AG04450 (cell line): ENCODE data around the gene USP34. TPM values are rescaled to one million over a fixed set of nuclear protein-coding genes. Genes with fewer than 3 reads are reported as not detected.

Experiments used
- CTCF ChIA-PET: fragments of 300-600, 350-600 bp; formaldehyde crosslinking; extraction: SDS; loops from one replicate; lab custom pipeline; 2022; ENCODE audit warnings: antibody characterized with exemption, inconsistent platforms; lab: Charles Lee
- POLR2A ChIA-PET: fragments of 350-600 bp; formaldehyde crosslinking; extraction: SDS; loops from one replicate; lab custom pipeline; 2021; ENCODE audit warnings: antibody characterized with exemption, inconsistent platforms; lab: Yijun Ruan, JAX
- DNase-seq: peaks from one replicate; pipeline ENCODE4 v3.0.0-alpha.2; 2011; ENCODE audit warnings: low read depth, low spot score
- H3K27ac ChIP-seq: one replicate; pipeline ENCODE4 v1.5.1; 2012; ENCODE audit warnings: low read depth, low read length, control low read depth
- H3K27me3 ChIP-seq: one replicate; pipeline ENCODE4 v1.6.0; 2012; ENCODE audit warnings: low read length; ENCODE audit not compliant: control insufficient read depth, insufficient read depth
- H3K4me3 ChIP-seq: 2 replicates; pipeline ENCODE4 v1.5.1; 2011; ENCODE audit warnings: mild to moderate bottlenecking, low read depth, low read length, control low read depth
- H3K9me3 ChIP-seq: 2 replicates; pipeline ENCODE4 v1.5.1; 2012; ENCODE audit warnings: low read length; ENCODE audit not compliant: control insufficient read depth, insufficient read depth
- CTCF ChIP-seq: IDR thresholded peaks from 2 replicates; pipeline ENCODE4 v1.5.1; 2011; ENCODE audit warnings: low read depth, low read length, control low read depth, inconsistent platforms
- polyA plus RNA-seq: library from polyadenylated mRNA; depleted of rRNA; stranded (reverse); fragments of >200 nt; gene quantifications from 2 replicates; pipeline ENCODE4 v1.2.3, GENCODE V29; 2011

The USP34 gene
- polyA plus RNA-seq, 1 experiment, result 92.3 TPM

DNA sequence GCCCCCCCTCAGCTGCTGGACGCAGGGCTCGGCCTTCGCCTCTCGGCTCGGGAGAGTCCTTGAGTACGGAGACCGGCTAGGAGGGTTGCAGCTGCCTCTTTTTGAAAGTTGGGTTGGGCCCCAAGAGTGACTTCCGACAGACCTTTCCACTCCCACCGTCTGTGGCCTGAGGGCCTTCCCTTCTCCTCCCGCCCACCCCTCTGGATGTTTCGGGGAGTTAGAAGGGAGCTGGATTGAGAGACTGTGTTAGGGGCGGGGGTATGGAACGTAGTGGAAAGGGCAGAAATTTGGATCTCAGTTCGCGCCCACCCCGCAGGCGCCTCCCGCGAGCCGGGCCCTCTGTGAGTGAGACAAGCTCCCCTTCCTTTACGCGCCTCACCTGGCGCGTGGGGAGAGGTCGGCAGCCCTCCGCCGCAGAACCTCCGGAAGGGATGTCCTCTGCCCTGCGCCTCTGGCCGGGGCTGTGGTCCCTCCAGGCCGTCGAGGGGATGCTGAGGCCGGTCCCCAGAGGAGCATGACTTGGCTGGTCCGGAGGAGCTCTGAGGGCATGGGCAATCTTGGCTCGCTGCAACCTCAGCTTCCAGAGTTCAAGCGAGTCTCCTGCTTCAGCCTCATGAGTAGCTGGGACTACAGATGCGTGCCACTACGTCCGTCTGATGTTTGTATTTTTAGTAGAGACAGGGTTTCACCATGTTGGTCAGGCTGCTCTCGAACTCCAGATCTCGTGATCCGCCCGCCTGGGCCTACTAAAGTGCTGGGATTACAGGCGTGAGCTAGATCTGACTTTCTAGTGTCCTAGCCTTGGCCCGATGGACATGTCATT is 292.9 kb downstream of the USP34 start:
- DNase-seq, result no peak
- POLR2A ChIA-PET, result interaction anchor here (0.5 to 1.4 kb wide), 6 partner anchors 32 to 586 kb away, joined by 3 to 6 read pairs (median 3); no protein-coding TSS in a partner anchor
- CTCF ChIA-PET, result interaction anchor here (0.6 kb wide), 3 partner anchors 481 to 721 kb away, joined by 3 to 6 read pairs (median 6); no protein-coding TSS in a partner anchor
- no peak for TF ChIP-seq CTCF
- Histone ChIP-seq H3K27ac (peak overlapping the region; percentile 70), H3K9me3 (peaks cover 3% of the 10 kb centered on the region; the same call in 1 of the 2 replicates), H3K4me3 (peak overlapping the region; percentile 71), H3K27me3 (no peaks in the 10 kb centered on the region)

- peak overlapping the region; percentile 91 for H3K27ac ChIP-seq
- no peak for TF ChIP-seq CTCF
- ChIA-PET CTCF (interaction anchor here (0.6 to 1.2 kb wide), 2 partner anchors 13 to 722 kb away, joined by 3 read pairs; no protein-coding TSS in a partner anchor), POLR2A (interaction anchor here (0.5 to 1.4 kb wide), 8 partner anchors 9 to 717 kb away, joined by 3 to 5 read pairs (median 3); no protein-coding TSS in a partner anchor)
- H3K4me3 ChIP-seq, result peak overlapping the region; percentile 79
- H3K27me3 ChIP-seq, result no peaks in the 10 kb centered on the region
- peaks cover 3% of the 10 kb centered on the region; the same call in 1 of the 2 replicates for H3K9me3 ChIP-seq
- DNase-seq, result peak; percentile 80
Observed at GRCh38 chr2:61176755-61177726, 293.8 kb downstream of the USP34 start.

DNA sequence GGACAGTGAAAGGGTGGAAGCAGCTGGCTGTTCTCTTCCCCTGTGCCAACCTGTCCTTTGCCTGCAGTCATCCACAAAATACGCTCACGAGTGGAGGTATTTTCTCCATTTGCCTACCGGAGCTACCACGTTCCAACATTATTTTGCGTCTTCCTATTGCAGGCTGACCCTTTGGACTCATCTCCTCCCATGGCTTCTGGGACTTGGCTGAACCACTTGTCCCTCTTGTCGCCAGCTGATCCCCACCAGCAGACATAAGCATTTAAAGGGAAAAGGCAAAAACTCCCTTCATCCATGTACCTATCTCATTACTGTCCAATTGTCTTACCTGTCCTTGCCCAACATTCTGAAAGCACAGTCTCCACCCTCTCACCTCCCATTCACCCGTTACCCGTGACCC is 295.9 kb downstream of the USP34 start:
- Histone ChIP-seq H3K27me3 (no peaks in the 10 kb centered on the region), H3K27ac (no peak overlapping the region), H3K4me3 (no peak overlapping the region), H3K9me3 (0 out of 2 replicates have a peak, but pooled peaks cover 3% of the 10 kb centered on the region)
- TF ChIP-seq CTCF, result no peak
- DNase-seq, result no peak
- ChIA-PET CTCF (no interaction called here), POLR2A (no interaction called here)

DNA sequence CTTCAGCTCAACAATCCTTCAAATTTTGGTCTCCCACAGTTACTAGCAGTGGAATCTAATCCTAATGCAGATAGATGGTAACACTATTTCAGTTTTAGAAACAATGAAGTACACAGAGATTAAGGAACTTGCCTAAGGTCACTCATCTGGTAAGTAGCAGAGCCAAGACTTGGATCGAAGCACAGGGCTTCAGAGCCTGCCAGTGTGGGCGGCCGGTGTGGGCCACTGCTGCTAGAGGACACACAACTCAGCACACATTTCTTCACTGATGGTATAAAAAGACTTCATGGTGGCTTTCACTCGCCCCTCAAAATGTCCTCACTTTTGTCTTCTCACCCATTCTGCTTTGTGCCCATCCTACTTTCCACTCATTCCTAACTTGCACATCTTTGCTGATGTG is 297.8 kb downstream of the USP34 start:
- POLR2A ChIA-PET, result interaction anchor here (1.5 kb wide), 1 partner anchor 28 kb away, joined by 4 read pairs; no protein-coding TSS in a partner anchor
- no peak for DNase-seq
- no peak overlapping the region for H3K4me3 ChIP-seq
- H3K27ac ChIP-seq, result no peak overlapping the region
- CTCF ChIA-PET, result no interaction called here
- H3K27me3 ChIP-seq, result no peaks in the 10 kb centered on the region
- 0 out of 2 replicates have a peak, but pooled peaks cover 3% of the 10 kb centered on the region for H3K9me3 ChIP-seq
- no peak for TF ChIP-seq CTCF
